ENCODE measurements around the gene PDGFA.

The PDGFA gene

DNA sequence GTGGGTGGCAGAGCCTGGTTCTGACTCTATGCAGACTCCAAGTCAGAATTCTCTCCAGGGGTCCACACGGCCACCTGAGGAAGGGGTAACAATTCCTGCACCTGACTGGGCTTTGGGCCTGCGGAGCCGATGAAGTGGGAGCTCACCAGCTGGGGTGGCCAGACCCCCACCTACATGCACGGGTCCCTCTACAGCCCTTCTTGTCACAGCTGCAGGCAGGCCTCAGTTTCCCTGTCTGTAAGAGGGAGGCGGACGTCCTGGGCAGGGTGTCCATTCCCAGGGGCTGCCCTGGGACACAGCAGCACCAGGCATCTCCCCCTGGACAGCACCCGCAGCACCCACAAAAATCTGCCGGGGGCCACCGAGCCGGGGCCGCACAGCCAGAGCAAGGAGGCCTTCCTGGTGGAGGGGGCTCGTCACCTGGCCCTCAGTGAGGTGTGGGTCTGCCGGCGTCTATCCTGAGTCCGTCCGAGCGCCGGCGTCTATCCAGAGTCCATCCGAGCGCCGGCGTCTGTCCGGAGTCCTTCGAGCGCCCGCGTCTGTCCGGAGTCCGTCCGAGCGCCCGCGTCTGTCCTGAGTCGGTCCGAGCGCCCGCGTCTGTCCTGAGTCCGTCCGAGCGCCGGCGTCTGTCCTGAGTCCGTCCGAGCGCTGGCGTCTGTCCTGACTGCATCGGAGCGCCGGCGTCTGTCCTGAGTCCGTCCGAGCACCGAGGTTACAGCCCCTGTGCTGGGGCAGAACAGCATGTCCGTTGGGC is 65.1 kb downstream of the PDGFA start:
- no peaks in the 10 kb centered on the region for H3K36me3 ChIP-seq
- no peaks in the 10 kb centered on the region for H4K20me1 ChIP-seq
- no peaks in the 10 kb centered on the region for H3K9me3 ChIP-seq
- H3K4me2 ChIP-seq: peak overlapping the region; percentile 96
- H3K9ac ChIP-seq: no peak overlapping the region
- no peak for TF ChIP-seq Cebpa-rat (IDR thresholded peaks at IDR 0.05)
- no peaks in the 10 kb centered on the region for H3K27me3 ChIP-seq
- H3K27ac ChIP-seq: no peak overlapping the region
- no peak overlapping the region for H3K4me3 ChIP-seq
- H3K4me1 ChIP-seq: peaks cover 62% of the 10 kb centered on the region

GRCh38 chr7:453597-454306 is 65.9 kb downstream of the PDGFA start:
- Histone ChIP-seq H3K4me1 (peaks cover 70% of the 10 kb centered on the region), H3K4me2 (peak overlapping the region; percentile 96), H3K9me3 (no peaks in the 10 kb centered on the region), H4K20me1 (no peaks in the 10 kb centered on the region), H3K4me3 (no peak overlapping the region), H3K27me3 (no peaks in the 10 kb centered on the region), H3K36me3 (no peaks in the 10 kb centered on the region), H3K9ac (no peak overlapping the region), H3K27ac (no peak overlapping the region)
- TF ChIP-seq Cebpa-rat (IDR thresholded peaks at IDR 0.05): no peak

DNA sequence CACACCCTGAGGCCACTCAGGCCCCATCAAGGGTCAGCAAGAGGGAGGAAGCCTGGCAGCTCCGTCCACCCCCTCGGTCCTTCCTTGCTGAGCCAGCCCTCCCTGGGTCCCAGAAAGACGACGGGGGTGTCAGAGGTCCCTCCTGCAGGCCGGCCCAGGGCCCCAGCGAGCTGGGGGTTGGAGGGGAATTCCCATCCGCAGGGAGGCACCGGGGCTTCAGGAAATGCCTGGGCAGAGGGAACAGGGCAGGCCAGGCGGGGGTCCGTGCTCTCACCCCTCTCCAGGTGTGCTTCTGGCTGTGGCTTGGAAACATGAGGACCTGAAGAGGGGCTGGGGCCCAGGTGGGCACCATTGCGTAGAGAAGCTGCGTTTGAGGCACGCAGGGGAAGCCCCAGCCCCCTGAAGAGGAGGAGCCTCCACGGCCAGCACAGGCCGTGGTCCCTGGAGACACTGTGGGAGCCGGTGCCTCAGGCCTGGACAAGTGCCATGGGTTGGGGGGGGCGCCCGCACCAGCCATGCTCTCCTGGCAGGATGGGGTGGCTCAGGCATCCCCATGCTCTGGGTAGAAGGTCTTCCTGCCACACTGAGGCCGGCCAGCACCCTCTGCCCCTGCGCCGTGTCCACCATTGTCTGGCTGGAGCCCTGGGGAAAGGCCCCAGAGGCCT is 66.7 kb downstream of the PDGFA start:
- Histone ChIP-seq H3K4me3 (peak overlapping the region; percentile 44; the same call in 1 of the 2 replicates), H3K9ac (no peak overlapping the region), H3K4me1 (peaks cover 71% of the 10 kb centered on the region), H3K9me3 (no peaks in the 10 kb centered on the region), H3K4me2 (peak overlapping the region; percentile 96), H3K36me3 (no peaks in the 10 kb centered on the region), H4K20me1 (no peaks in the 10 kb centered on the region), H3K27ac (peak overlapping the region; percentile 59), H3K27me3 (no peaks in the 10 kb centered on the region)
- TF ChIP-seq Cebpa-rat (IDR thresholded peaks at IDR 0.05): no peak

DNA sequence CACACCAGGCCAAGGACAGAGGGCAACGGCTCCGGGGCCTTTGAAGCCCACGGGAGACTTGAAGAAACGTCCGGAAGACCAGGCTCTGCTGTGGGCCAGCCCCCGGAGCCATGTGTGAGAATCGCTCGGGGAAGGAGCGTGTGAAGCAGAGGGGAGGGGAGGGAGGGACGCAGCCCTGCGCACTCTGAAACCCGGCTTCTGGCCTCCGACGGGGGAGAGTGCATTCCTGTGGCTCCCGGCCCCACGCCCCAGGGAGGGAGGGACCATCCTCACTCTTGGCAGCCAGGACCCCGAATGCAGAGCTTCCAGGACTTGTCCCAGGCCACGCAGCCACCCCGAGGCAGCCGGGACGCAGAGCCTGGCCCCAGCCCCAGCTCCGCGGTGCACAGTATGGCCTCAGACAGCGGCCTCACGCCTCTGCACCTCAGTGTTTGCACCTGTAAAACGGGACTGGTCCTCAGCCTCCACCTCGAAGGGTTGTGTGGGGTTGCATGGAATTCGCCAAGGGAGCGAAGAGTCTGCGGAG is 67.4 kb downstream of the PDGFA start:
- H3K9me3 ChIP-seq: no peaks in the 10 kb centered on the region
- no peak for TF ChIP-seq Cebpa-rat (IDR thresholded peaks at IDR 0.05)
- H3K4me1 ChIP-seq: peaks cover 71% of the 10 kb centered on the region
- H4K20me1 ChIP-seq: no peaks in the 10 kb centered on the region
- no peaks in the 10 kb centered on the region for H3K36me3 ChIP-seq
- H3K4me3 ChIP-seq: peak overlapping the region; percentile 44
- H3K9ac ChIP-seq: 0 out of 2 replicates have a peak overlapping the region, but pooled peaks have one; percentile 8
- no peaks in the 10 kb centered on the region for H3K27me3 ChIP-seq
- H3K27ac ChIP-seq: peak overlapping the region; percentile 59
- H3K4me2 ChIP-seq: peak overlapping the region; percentile 96

GRCh38 chr7:451255-452225 is 68.1 kb downstream of the PDGFA start:
- peak overlapping the region; percentile 59; the same call in 1 of the 2 replicates for H3K27ac ChIP-seq
- TF ChIP-seq Cebpa-rat (IDR thresholded peaks at IDR 0.05): no peak
- H3K4me2 ChIP-seq: peak overlapping the region; percentile 96
- no peaks in the 10 kb centered on the region for H4K20me1 ChIP-seq
- 0 out of 2 replicates have a peak overlapping the region, but pooled peaks have one; percentile 8 for H3K9ac ChIP-seq
- peak overlapping the region; percentile 24 for H3K4me3 ChIP-seq
- no peaks in the 10 kb centered on the region for H3K27me3 ChIP-seq
- H3K36me3 ChIP-seq: no peaks in the 10 kb centered on the region
- H3K4me1 ChIP-seq: peaks cover 71% of the 10 kb centered on the region
- H3K9me3 ChIP-seq: no peaks in the 10 kb centered on the region

DNA sequence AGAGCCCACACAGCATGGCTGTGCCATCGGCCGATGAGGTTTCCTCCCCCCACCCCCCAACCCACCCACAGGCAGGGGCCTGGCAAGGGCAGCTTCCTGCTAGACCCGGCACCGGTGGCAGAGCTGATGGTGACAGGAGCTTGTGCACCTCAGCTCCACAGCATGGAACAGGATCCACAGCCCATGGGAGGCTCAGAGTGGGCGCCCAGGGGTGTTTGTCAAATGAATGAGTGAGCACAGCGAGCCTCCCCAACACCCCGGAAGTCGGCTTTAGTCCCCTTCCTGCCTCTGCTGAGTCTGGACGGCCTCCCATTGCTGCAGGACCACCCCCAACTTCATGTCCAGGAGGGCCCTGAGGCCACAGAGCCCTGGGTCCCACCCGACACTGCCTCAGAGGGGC is 68.9 kb downstream of the PDGFA start:
- Histone ChIP-seq H3K9me3 (no peaks in the 10 kb centered on the region), H3K27me3 (no peaks in the 10 kb centered on the region), H3K4me2 (peak overlapping the region; percentile 96), H3K36me3 (no peaks in the 10 kb centered on the region), H3K9ac (no peak overlapping the region), H3K4me1 (peaks cover 71% of the 10 kb centered on the region), H3K27ac (peak overlapping the region; percentile 59; the same call in 1 of the 2 replicates), H3K4me3 (peak overlapping the region; percentile 24; the same call in 1 of the 2 replicates), H4K20me1 (no peaks in the 10 kb centered on the region)
- TF ChIP-seq Cebpa-rat (IDR thresholded peaks at IDR 0.05): no peak

DNA sequence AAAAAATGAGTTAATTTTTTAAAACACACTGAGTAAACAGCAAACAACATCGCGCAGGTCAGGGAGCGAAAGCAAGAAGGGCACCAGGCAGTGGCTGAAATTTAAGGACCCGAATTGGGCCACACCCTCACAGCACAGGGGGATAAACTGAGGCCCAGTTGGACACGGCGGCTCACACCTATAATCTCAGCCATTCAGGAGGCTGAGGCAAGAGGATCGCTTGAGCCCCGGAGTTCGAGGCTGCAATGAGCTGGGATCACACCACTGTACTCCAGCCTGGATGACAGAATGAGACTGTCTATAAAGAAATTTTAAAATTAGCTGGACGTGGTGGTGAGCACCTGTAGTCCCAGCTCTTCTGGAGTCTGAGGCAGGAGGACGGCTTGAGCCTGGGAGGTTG is 69.6 kb downstream of the PDGFA start:
- H3K9me3 ChIP-seq: no peaks in the 10 kb centered on the region
- no peak overlapping the region for H3K27ac ChIP-seq
- peaks cover 64% of the 10 kb centered on the region for H3K4me1 ChIP-seq
- H3K36me3 ChIP-seq: no peaks in the 10 kb centered on the region
- no peak overlapping the region for H3K4me3 ChIP-seq
- peak overlapping the region; percentile 96 for H3K4me2 ChIP-seq
- TF ChIP-seq Cebpa-rat (IDR thresholded peaks at IDR 0.05): no peak
- no peaks in the 10 kb centered on the region for H4K20me1 ChIP-seq
- H3K27me3 ChIP-seq: no peaks in the 10 kb centered on the region
- H3K9ac ChIP-seq: no peak overlapping the region

DNA sequence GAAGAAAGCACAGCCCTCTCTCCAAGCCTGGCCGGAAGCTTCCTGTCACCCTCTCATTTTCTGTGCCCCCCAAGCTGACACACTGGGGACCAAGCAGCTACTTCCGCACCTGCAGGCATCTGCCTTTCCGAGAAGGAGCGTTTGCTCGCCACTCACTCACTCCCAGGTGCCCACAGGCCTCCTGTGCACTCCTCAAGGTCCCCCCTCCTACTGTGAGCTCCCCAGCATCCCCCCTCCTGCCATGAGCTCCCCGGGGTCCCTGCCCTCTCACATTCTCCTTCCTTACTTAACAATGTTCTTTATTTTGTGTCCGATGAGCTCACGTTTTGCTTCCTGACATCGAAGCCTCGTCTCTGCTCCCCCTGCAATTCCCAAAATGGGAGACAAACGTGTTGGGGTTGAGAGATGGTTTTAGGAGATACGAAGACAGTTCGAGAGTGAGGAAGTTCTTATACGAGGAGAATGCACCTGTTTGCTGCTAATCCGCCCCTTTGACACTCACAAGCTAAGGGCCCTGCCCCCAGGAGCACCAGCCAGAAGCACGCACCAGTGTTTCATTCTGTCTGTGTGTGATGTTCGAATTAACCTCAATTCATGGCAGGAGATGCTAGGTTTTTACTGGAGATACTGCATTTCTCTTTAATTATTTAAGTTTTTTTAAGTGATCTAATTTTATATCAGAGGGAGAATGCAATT is 70.2 kb downstream of the PDGFA start:
- peak overlapping the region; percentile 44; the same call in 1 of the 2 replicates for H3K27ac ChIP-seq
- H3K9me3 ChIP-seq: no peaks in the 10 kb centered on the region
- no peaks in the 10 kb centered on the region for H3K36me3 ChIP-seq
- peaks cover 58% of the 10 kb centered on the region for H3K4me1 ChIP-seq
- no peaks in the 10 kb centered on the region for H3K27me3 ChIP-seq
- H3K9ac ChIP-seq: 0 out of 2 replicates have a peak overlapping the region, but pooled peaks have one; percentile 10
- H4K20me1 ChIP-seq: no peaks in the 10 kb centered on the region
- H3K4me2 ChIP-seq: peak overlapping the region; percentile 96
- no peak for TF ChIP-seq Cebpa-rat (IDR thresholded peaks at IDR 0.05)
- H3K4me3 ChIP-seq: no peak overlapping the region

Data from BLaER1 (cell line).